K562 (cell line): ENCODE measurements around the gene NRXN3. TPM values are rescaled to one million over a fixed set of nuclear protein-coding genes. Genes with fewer than 3 reads are reported as not detected.

ENCODE experiments used
- ATAC-seq: fragments of 200-7000 bp; cut with Tn5 transposase; 3 replicates; pipeline ENCODE4 v1.9.1; 2020; ENCODE audit warnings: moderate library complexity
- BruUV-seq: library from RNA; stranded (reverse); fragments of 400-500 nt; replicated peaks from 2 replicates; lab custom pipeline; 2021; lab: Mats Ljungman, UMichigan
- CTCF ChIA-PET: fragments of 300-600 bp; formaldehyde crosslinking; extraction: SDS; loops from one replicate; lab custom pipeline; 2021; ENCODE audit warnings: low intra/inter-chr PET ratio; lab: Yijun Ruan, JAX
- POLR2A ChIA-PET: fragments of 300-600, 350-650 bp; sonication (Branson Sonifier 250); formaldehyde crosslinking; extraction: SDS; loops from one replicate; lab custom pipeline; 2021; ENCODE audit warnings: antibody characterized with exemption, inconsistent platforms; lab: Yijun Ruan, JAX
- DNase-seq, 4 experiments: peaks; one replicate each; pipeline versions ENCODE4 v3.0.0 to v3.0.0-alpha.2; 2011 to 2018; ENCODE audit warnings: low spot score in 3 of 4, mixed read lengths in 3 of 4; ENCODE audit errors: extremely low read depth in 1 of 4
- FAIRE-seq: peaks from 2 replicates; lab custom pipeline; 2011; peaks lifted over from hg19 to GRCh38; lab: Jason Lieb, UNC
- H2AFZ ChIP-seq: 2 replicates; pipeline ENCODE4 v1.6.0; 2011; ENCODE audit warnings: low read depth, low read length, control low read depth, inconsistent platforms
- H3K27ac ChIP-seq: fragments of 200-600 bp; 3 replicates; pipeline ENCODE4 v1.8.0; 2011; ENCODE audit warnings: low read depth, mild to moderate bottlenecking, control low read depth, inconsistent platforms, low read length, moderate library complexity, mixed read lengths; ENCODE audit errors: extremely low read depth
- H3K27me3 ChIP-seq, 2 experiments: fragments of 300-600 bp in 1 of 2; 2 replicates in 1 of 2; 3 replicates in 1 of 2; pipeline versions ENCODE4 v1.6.0 to v1.8.0; 2011; ENCODE audit warnings: inconsistent platforms in 2 of 2, low read length in 2 of 2, mild to moderate bottlenecking in 1 of 2, mixed read lengths in 1 of 2, moderate library complexity in 1 of 2; ENCODE audit not compliant: control insufficient read depth in 2 of 2, insufficient read depth in 2 of 2
- H3K36me3 ChIP-seq: fragments of 300-600 bp; 3 replicates; pipeline ENCODE4 v1.8.0; 2011; ENCODE audit warnings: mild to moderate bottlenecking, low read length, inconsistent platforms; ENCODE audit not compliant: control insufficient read depth, insufficient read depth
- H3K4me1 ChIP-seq, 2 experiments: fragments of 200-600 bp in 1 of 2; replicated peaks in 1 of 2; 2 replicates in 1 of 2; 3 replicates in 1 of 2; pipeline versions ENCODE4 v1.5.1 to v1.8.0; 2011; ENCODE audit warnings: inconsistent platforms in 2 of 2, low read length in 2 of 2, mild to moderate bottlenecking in 1 of 2, mixed read lengths in 1 of 2, moderate library complexity in 1 of 2; ENCODE audit not compliant: control insufficient read depth in 2 of 2, insufficient read depth in 2 of 2
- H3K4me2 ChIP-seq: 2 replicates; pipeline ENCODE4 v1.6.1; 2011; ENCODE audit warnings: low read length, control low read depth, inconsistent platforms, mixed read lengths; ENCODE audit not compliant: insufficient read depth
- H3K4me3 ChIP-seq: fragments of 200-600 bp; sonication (generic), shearing (Covaris generic); 2 replicates; pipeline ENCODE4 v1.5.1; 2016; ENCODE audit warnings: control low read depth, inconsistent platforms
- H3K79me2 ChIP-seq: fragments of 200-600 bp; 3 replicates; pipeline ENCODE4 v1.8.0; 2011; ENCODE audit warnings: low read length, inconsistent platforms; ENCODE audit not compliant: control insufficient read depth, insufficient read depth
- H3K9ac ChIP-seq, 2 experiments: 2 replicates each; pipeline versions ENCODE4 v1.6.0 to v1.6.1; 2011; ENCODE audit warnings: low read depth in 2 of 2, low read length in 2 of 2, control low read depth in 1 of 2, inconsistent platforms in 1 of 2, mild to moderate bottlenecking in 1 of 2, mixed read lengths in 1 of 2; ENCODE audit not compliant: insufficient read depth in 1 of 2
- H3K9me1 ChIP-seq: one replicate; pipeline ENCODE4 v1.6.0; 2011; ENCODE audit warnings: inconsistent platforms, mild to moderate bottlenecking, low read length, moderate library complexity; ENCODE audit not compliant: control insufficient read depth, insufficient read depth
- H3K9me3 ChIP-seq: replicated peaks from 2 replicates; pipeline ENCODE4 v1.5.1; 2011; ENCODE audit warnings: low read depth, low read length, inconsistent platforms; ENCODE audit not compliant: control insufficient read depth, insufficient read depth
- H4K20me1 ChIP-seq: replicated peaks from 2 replicates; pipeline ENCODE4 v1.6.1; 2011; ENCODE audit warnings: low read length, inconsistent platforms, mixed read lengths; ENCODE audit not compliant: control insufficient read depth, insufficient read depth
- ASH1L ChIP-seq: fragments of 450-650 bp; IDR thresholded peaks from 2 replicates; pipeline ENCODE4 v1.6.1; 2018; ENCODE audit warnings: borderline replicate concordance, mild to moderate bottlenecking, low read depth; ENCODE audit not compliant: partially characterized antibody
- ATF2 ChIP-seq: sonication (generic); formaldehyde crosslinking; IDR thresholded peaks from 2 replicates; pipeline ENCODE4 v1.8.1; 2022; ENCODE audit warnings: missing genetic modification reagents
- ERF ChIP-seq: fragments of 450-650 bp; formaldehyde crosslinking; IDR thresholded peaks from 2 replicates; pipeline ENCODE4 v1.4.0; 2020; ENCODE audit warnings: mild to moderate bottlenecking, mixed read lengths
- PML ChIP-seq: IDR thresholded peaks from 2 replicates; pipeline ENCODE4 v1.6.1; 2012; ENCODE audit warnings: low read length, inconsistent platforms
- RNF219 ChIP-seq: fragments of 250-450 bp; sonication (Bioruptor Pico); IDR thresholded peaks from 2 replicates; pipeline ENCODE4 v1.5.0; 2022; ENCODE audit warnings: mild to moderate bottlenecking
- TCFL5 ChIP-seq: fragments of 250-450 bp; sonication (Bioruptor Pico); conservative IDR thresholded peaks from 2 replicates; pipeline ENCODE4 v1.6.1; 2021; ENCODE audit warnings: mild to moderate bottlenecking, moderate library complexity, matching md5 sums
- ZNF143 ChIP-seq: sonication (generic); formaldehyde crosslinking; IDR thresholded peaks from 2 replicates; pipeline ENCODE4 v1.9.0; 2022; ENCODE audit warnings: mild to moderate bottlenecking, missing genetic modification reagents
- ZNF316 ChIP-seq: fragments of 450-650 bp; IDR thresholded peaks from 2 replicates; pipeline ENCODE4 v1.6.1; 2016
- WGBS: fragments of 100-300 bp; shearing (Covaris generic); methylation state at CpG from one replicate; pipeline ENCODE4 v1.1.6; 2016; ENCODE audit warnings: low coverage, mixed read lengths; ENCODE audit not compliant: insufficient coverage; ENCODE audit errors: missing lambda C conversion rate; 5-methylcytosine and 5-hydroxymethylcytosine counted together
- in situ Hi-C: fragments of 300-500 bp; cut with MboI; formaldehyde crosslinking; loops from 4 replicates; pipeline ENCODE4 v1.15.0; 2018; ENCODE audit warnings: inconsistent platforms, mixed read lengths
- intact Hi-C: fragments of 100-400 bp; cut with micrococcal nuclease; formaldehyde crosslinking; loops from 2 replicates; pipeline ENCODE4 v1.14.2; 2022
- polyA plus RNA-seq, 8 experiments: library from polyadenylated mRNA; depleted of rRNA in 4 of 8; stranded (reverse) in 5 of 8; unstranded in 3 of 8; fragments of >200 nt; fragmentation: Nextera tagmentation in 2 of 8; fragmentation: Illumina TruSeq in 1 of 8; extraction: Ambion mirVana in 2 of 8; extraction: Trizol in 1 of 8; gene quantifications; 2 replicates each; pipeline versions ENCODE4 v1.2.1 to v1.2.3, GENCODE V29; 2011 to 2014; ENCODE audit warnings: inconsistent platforms in 1 of 8, missing spikeins in 1 of 8
- total RNA-seq, 7 experiments: library from RNA; depleted of rRNA in 6 of 7; stranded (reverse); fragments of >200 nt in 6 of 7; fragmentation: Illumina TruSeq in 2 of 7; extraction: Trizol in 2 of 7; gene quantifications; 2 replicates each; pipeline versions ENCODE4 v1.2.1 to v1.2.3, GENCODE V29; 2011 to 2021; ENCODE audit warnings: low replicate concordance in 1 of 7

The NRXN3 gene
- total and polyA plus RNA-seq, 9 of the 15 experiments (the other 6 are each of a cell fraction or from before 2014, with no cell fraction given): 0.09 TPM; not detected in 8

GRCh38 chr14:79587875-79588274 lies 1417.7 kb downstream of the NRXN3 start:
- H3K9me3 ChIP-seq: no peaks in the 10 kb centered on the region
- intact Hi-C loops (no loop called here), in situ Hi-C loops (no loop called here)

GRCh38 chr14:79588398-79588797 lies 1418.2 kb downstream of the NRXN3 start:
- Histone ChIP-seq H3K4me2 (no peak overlapping the region), H3K27ac (no peak overlapping the region), H4K20me1 (no peaks in the 10 kb centered on the region), H3K9ac (no peak overlapping the region), H3K4me3 (no peak overlapping the region), H3K9me3 (no peaks in the 10 kb centered on the region), H3K27me3 (no peaks in the 10 kb centered on the region), H3K36me3 (no peaks in the 10 kb centered on the region), H3K4me1 (no peaks in the 10 kb centered on the region), H3K9me1 (no peaks in the 10 kb centered on the region), H3K79me2 (no peaks in the 10 kb centered on the region), H2AFZ (no peak overlapping the region)
- FAIRE-seq (no peak), DNase-seq (no peak), ATAC-seq (no peak)
- in situ Hi-C loops: no loop called here
- WGBS: 0% methylated on average over 2 of the region's 2 CpGs
- intact Hi-C loops: no loop called here
- POLR2A ChIA-PET: no interaction called here
- CTCF ChIA-PET: no interaction called here
- no TSS peak for BruUV-seq
- no peak for TF ChIP-seq RNF219 (CRISPR knock-in tag)
- no peak for TF ChIP-seq ZNF316
- TF ChIP-seq TCFL5 (CRISPR knock-in tag): no peak
- no peak for TF ChIP-seq ZNF143 (CRISPR knock-in tag)

More at GRCh38 chr14:79587875-79588274, 1417.7 kb downstream of the NRXN3 start:
- no peaks in the 10 kb centered on the region for H3K36me3 ChIP-seq
- POLR2A ChIA-PET: no interaction called here
- no peak overlapping the region for H2AFZ ChIP-seq
- H3K4me1 ChIP-seq: no peaks in the 10 kb centered on the region
- FAIRE-seq (no peak), ATAC-seq (no peak), DNase-seq (no peak)
- H3K4me3 ChIP-seq: no peak overlapping the region
- H3K4me2 ChIP-seq: no peak overlapping the region
- no peak overlapping the region for H3K27ac ChIP-seq
- CTCF ChIA-PET: no interaction called here
- H3K27me3 ChIP-seq: no peaks in the 10 kb centered on the region
- H3K79me2 ChIP-seq: no peaks in the 10 kb centered on the region
- TF ChIP-seq ATF2 (CRISPR knock-in tag) (no peak), ERF (CRISPR knock-in tag) (no peak), PML (no peak), ASH1L (no peak)
- no peaks in the 10 kb centered on the region for H3K9me1 ChIP-seq
- no peaks in the 10 kb centered on the region for H4K20me1 ChIP-seq
- WGBS: 0% methylated on average over 1 of the region's 1 CpG
- no peak overlapping the region for H3K9ac ChIP-seq
- no TSS peak for BruUV-seq
